ENCODE measurements around the gene UTS2R.
"Not testable (repeated sequence)": the region's sequence is repeated elsewhere in the genome, so short reads cannot be mapped to it uniquely, and the experiment has no call there.

UTS2R gene

GRCh38 chr17:82344175-82344907 lies 27.2 kb upstream of the UTS2R start:
- TF ChIP-seq EZH2 (IDR thresholded peaks at IDR 0.05; ENCODE audit: borderline replicate concordance, low read depth, low read length, severe bottlenecking): no peak
- no peak for TF ChIP-seq CTCF (IDR thresholded peaks at IDR 0.05; ENCODE audit: borderline replicate concordance, extremely low read depth, low read length, poor library complexity, severe bottlenecking)
- H3K4me1 ChIP-seq (ENCODE audit: insufficient read depth, low read length): no peaks in the 10 kb centered on the region
- no peaks in the 10 kb centered on the region for H3K36me3 ChIP-seq (ENCODE audit: insufficient read depth, low read length)
- no peak overlapping the region for H3K27ac ChIP-seq (ENCODE audit: low read length)
- H2AFZ ChIP-seq (ENCODE audit: low read depth, low read length): no peak overlapping the region
- H3K79me2 ChIP-seq (ENCODE audit: insufficient read depth, low read length): no peaks in the 10 kb centered on the region
- no peak for DNase-seq
- ATAC-seq (ENCODE audit: insufficient read depth, low read depth): no peak
- H4K20me1 ChIP-seq (ENCODE audit: insufficient read depth, low read length): no peaks in the 10 kb centered on the region
- H3K9ac ChIP-seq (ENCODE audit: low read depth, low read length): no peak overlapping the region
- H3K4me3 ChIP-seq (ENCODE audit: low read depth in 1 of 2, low read length in 2 of 2): no peak overlapping the region
- no peaks in the 10 kb centered on the region for H3K9me3 ChIP-seq (ENCODE audit: insufficient read depth, low read length, severe bottlenecking)
- no peak overlapping the region for H3K4me2 ChIP-seq (ENCODE audit: insufficient read depth, low read length)
- no peaks in the 10 kb centered on the region for H3K27me3 ChIP-seq (ENCODE audit: insufficient read depth, low read length, poor library complexity)

DNA sequence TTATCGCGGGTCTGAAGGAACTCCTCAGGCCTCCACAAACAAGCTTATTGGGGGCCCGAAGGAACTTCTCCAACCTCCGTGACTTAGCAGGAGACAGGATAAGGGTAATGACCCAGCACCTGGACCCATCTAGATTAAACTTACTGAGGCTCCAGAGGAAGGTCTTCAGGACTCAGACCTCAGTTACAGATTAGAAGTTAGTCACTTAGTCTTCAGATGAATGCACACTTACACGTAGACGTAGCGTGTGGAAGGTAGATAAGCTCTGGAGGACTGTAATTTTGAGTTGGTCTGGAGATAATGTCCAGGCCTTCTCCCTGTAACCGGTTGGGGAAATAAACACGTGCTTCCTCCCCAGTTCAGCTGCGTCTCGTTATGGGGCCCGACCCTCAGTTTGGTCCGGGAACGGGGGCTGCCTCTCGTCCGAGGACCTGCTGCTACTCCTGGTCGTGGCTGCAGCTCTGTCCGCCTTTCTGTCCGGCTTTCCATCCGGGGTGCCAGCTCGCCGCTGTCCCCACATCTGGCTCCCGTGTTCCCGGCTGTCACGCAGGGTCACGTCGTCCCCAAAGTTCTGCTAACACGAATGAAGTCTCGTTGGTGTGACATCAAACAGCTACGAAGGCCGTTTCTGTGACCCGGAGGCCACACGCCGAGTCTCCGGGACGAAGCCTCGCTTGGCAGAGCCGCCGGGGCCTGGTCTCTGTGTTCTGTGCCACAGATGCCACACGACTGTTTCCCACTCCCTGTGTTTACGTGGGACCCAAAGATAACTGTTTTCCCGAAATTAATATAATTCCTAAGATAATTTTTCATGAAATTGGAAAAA lies 26.2 kb upstream of the UTS2R start:
- no peak for TF ChIP-seq CTCF (IDR thresholded peaks at IDR 0.05; ENCODE audit: borderline replicate concordance, extremely low read depth, low read length, poor library complexity, severe bottlenecking)
- no peak for TF ChIP-seq EZH2 (IDR thresholded peaks at IDR 0.05; ENCODE audit: borderline replicate concordance, low read depth, low read length, severe bottlenecking)
- Histone ChIP-seq H3K9ac (ENCODE audit: low read depth, low read length) (no peak overlapping the region), H3K4me3 (ENCODE audit: low read depth in 1 of 2, low read length in 2 of 2) (no peak overlapping the region), H3K4me1 (ENCODE audit: insufficient read depth, low read length) (no peaks in the 10 kb centered on the region), H3K4me2 (ENCODE audit: insufficient read depth, low read length) (no peak overlapping the region), H4K20me1 (ENCODE audit: insufficient read depth, low read length) (no peaks in the 10 kb centered on the region), H3K27ac (ENCODE audit: low read length) (no peak overlapping the region), H3K27me3 (ENCODE audit: insufficient read depth, low read length, poor library complexity) (no peaks in the 10 kb centered on the region), H2AFZ (ENCODE audit: low read depth, low read length) (no peak overlapping the region), H3K9me3 (ENCODE audit: insufficient read depth, low read length, severe bottlenecking) (no peaks in the 10 kb centered on the region), H3K79me2 (ENCODE audit: insufficient read depth, low read length) (no peaks in the 10 kb centered on the region), H3K36me3 (ENCODE audit: insufficient read depth, low read length) (no peaks in the 10 kb centered on the region)
- DNase-seq: no peak
- ATAC-seq (ENCODE audit: insufficient read depth, low read depth): no peak

DNA sequence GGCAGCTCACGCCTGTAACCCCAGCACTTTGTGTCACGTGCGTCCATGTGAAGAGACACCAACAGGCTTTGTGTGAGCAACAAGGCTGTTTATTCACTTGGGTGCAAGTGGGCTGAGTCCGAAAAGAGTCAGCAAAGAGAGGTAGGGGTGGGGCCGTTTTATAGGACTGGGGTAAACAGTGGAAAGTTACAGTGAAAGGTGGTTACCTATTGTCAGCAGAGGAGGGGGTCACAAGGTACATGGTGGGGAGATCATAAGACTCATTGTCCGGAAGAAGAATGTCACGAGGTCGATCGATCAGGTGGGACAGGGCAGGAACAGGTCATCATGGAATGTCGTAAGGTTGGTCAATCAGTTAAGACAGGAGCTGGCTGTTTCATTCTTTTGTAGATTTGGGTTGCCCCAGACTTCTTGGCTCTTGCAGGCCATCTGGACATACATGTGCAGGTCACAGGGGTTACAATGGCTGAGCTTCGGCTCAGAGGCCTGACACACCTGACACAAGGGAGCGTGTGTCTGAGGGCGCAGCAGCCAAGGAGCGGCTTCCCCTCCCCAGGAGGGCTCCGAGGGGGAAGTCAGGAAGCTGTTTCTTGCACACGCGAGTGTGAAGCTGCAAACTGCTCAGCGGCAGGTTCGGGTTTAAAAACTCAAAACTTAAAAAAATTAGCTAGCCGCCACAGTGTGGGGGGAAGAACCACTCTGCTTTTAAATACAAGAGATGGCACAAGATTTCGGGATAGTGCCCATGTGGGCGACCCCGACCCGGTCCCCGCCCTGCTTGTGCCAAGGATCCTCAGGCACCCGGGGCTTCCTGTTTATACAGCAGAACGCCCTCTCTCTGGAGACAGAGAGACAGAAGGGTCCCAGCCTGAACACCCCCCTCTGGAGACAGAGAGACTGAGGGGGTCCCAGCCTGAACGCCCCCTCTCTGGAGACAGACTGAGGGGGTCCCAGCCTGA lies 24.9 kb upstream of the UTS2R start:
- no peak overlapping the region for H2AFZ ChIP-seq (ENCODE audit: low read depth, low read length)
- no peaks in the 10 kb centered on the region for H3K27me3 ChIP-seq (ENCODE audit: insufficient read depth, low read length, poor library complexity)
- ATAC-seq (ENCODE audit: insufficient read depth, low read depth) (no peak), DNase-seq (no peak)
- H3K4me1 ChIP-seq (ENCODE audit: insufficient read depth, low read length): peaks cover 6% of the 10 kb centered on the region
- no peaks in the 10 kb centered on the region for H3K79me2 ChIP-seq (ENCODE audit: insufficient read depth, low read length)
- H3K9me3 ChIP-seq (ENCODE audit: insufficient read depth, low read length, severe bottlenecking): no peaks in the 10 kb centered on the region
- H3K27ac ChIP-seq (ENCODE audit: low read length): no peak overlapping the region
- TF ChIP-seq CTCF (IDR thresholded peaks at IDR 0.05; ENCODE audit: borderline replicate concordance, extremely low read depth, low read length, poor library complexity, severe bottlenecking): no peak
- no peak overlapping the region for H3K9ac ChIP-seq (ENCODE audit: low read depth, low read length)
- no peak overlapping the region for H3K4me2 ChIP-seq (ENCODE audit: insufficient read depth, low read length)
- H4K20me1 ChIP-seq (ENCODE audit: insufficient read depth, low read length): no peaks in the 10 kb centered on the region
- H3K4me3 ChIP-seq (ENCODE audit: low read depth in 1 of 2, low read length in 2 of 2): no peak overlapping the region
- no peaks in the 10 kb centered on the region for H3K36me3 ChIP-seq (ENCODE audit: insufficient read depth, low read length)

GRCh38 chr17:82347994-82348393 lies 23.6 kb upstream of the UTS2R start:
- not testable (repeated sequence) for H3K36me3 ChIP-seq (ENCODE audit: insufficient read depth, low read length); H3K9ac ChIP-seq (ENCODE audit: low read depth, low read length); DNase-seq; H3K9me3 ChIP-seq (ENCODE audit: insufficient read depth, low read length, severe bottlenecking); ATAC-seq (ENCODE audit: insufficient read depth, low read depth); H3K4me3 ChIP-seq (ENCODE audit: low read depth in 1 of 2, low read length in 2 of 2); H4K20me1 ChIP-seq (ENCODE audit: insufficient read depth, low read length); H3K79me2 ChIP-seq (ENCODE audit: insufficient read depth, low read length); H3K27me3 ChIP-seq (ENCODE audit: insufficient read depth, low read length, poor library complexity); H3K4me2 ChIP-seq (ENCODE audit: insufficient read depth, low read length); H3K27ac ChIP-seq (ENCODE audit: low read length); H2AFZ ChIP-seq (ENCODE audit: low read depth, low read length)
- peaks cover 15% of the 10 kb centered on the region for H3K4me1 ChIP-seq (ENCODE audit: insufficient read depth, low read length)

Measured in DND-41 (cell line).